WTC11 (cell line): ENCODE measurements around the gene UBE2D2. TPM values are rescaled to one million over a fixed set of nuclear protein-coding genes. Genes with fewer than 3 reads are reported as not detected.

Source experiments
- ARID4B ChIP-seq: sonication (generic); formaldehyde crosslinking; IDR thresholded peaks from 2 replicates; pipeline ENCODE4 v1.8.0; 2023; ENCODE audit warnings: missing genetic modification reagents, mild to moderate bottlenecking, borderline replicate concordance
- ATF1 ChIP-seq: sonication (generic); formaldehyde crosslinking; IDR thresholded peaks from 2 replicates; pipeline ENCODE4 v1.8.1; 2023; ENCODE audit warnings: mild to moderate bottlenecking, moderate library complexity, missing genetic modification reagents
- ERG ChIP-seq: fragments of 250-450 bp; sonication (Bioruptor Pico); IDR thresholded peaks from 2 replicates; pipeline ENCODE4 v1.8.0; 2021; ENCODE audit warnings: mild to moderate bottlenecking
- ETV6 ChIP-seq: sonication (generic); formaldehyde crosslinking; IDR thresholded peaks from 2 replicates; pipeline ENCODE4 v1.8.1; 2022; ENCODE audit warnings: mild to moderate bottlenecking, missing genetic modification reagents
- FOXK1 ChIP-seq: sonication (generic); formaldehyde crosslinking; IDR thresholded peaks from 2 replicates; pipeline ENCODE4 v1.8.0; 2022; ENCODE audit warnings: mild to moderate bottlenecking, moderate library complexity, missing genetic modification reagents
- GABPB1 ChIP-seq: sonication (generic); formaldehyde crosslinking; IDR thresholded peaks from 2 replicates; pipeline ENCODE4 v1.8.1; 2023; ENCODE audit warnings: mild to moderate bottlenecking, missing genetic modification reagents
- GRHL2 ChIP-seq: fragments of 250-450 bp; sonication (Bioruptor Pico); IDR thresholded peaks from 2 replicates; pipeline ENCODE4 v1.8.0; 2022; ENCODE audit warnings: mild to moderate bottlenecking, moderate library complexity; ENCODE audit not compliant: insufficient replicate concordance, severe bottlenecking
- HMGA2 ChIP-seq: fragments of 250-450 bp; sonication (Bioruptor Pico); IDR thresholded peaks from 2 replicates; pipeline ENCODE4 v1.4.0; 2021; ENCODE audit warnings: mild to moderate bottlenecking, moderate library complexity
- NFE2L1 ChIP-seq: sonication (generic); formaldehyde crosslinking; IDR thresholded peaks from 2 replicates; pipeline ENCODE4 v1.8.1; 2023; ENCODE audit warnings: missing genetic modification reagents
- NR3C1 ChIP-seq: sonication (generic); formaldehyde crosslinking; conservative IDR thresholded peaks from 2 replicates; pipeline ENCODE4 v1.8.1; 2023; ENCODE audit warnings: low read depth, mild to moderate bottlenecking, missing genetic modification reagents
- PRRX2 ChIP-seq: fragments of 250-450 bp; sonication (Bioruptor Pico); IDR thresholded peaks from 2 replicates; pipeline ENCODE4 v1.8.0; 2021; ENCODE audit warnings: mild to moderate bottlenecking
- SMAD3 ChIP-seq: sonication (generic); formaldehyde crosslinking; IDR thresholded peaks from 2 replicates; pipeline ENCODE4 v1.8.0; 2022; ENCODE audit warnings: missing genetic modification reagents, mild to moderate bottlenecking, borderline replicate concordance
- SMAD4 ChIP-seq: sonication (generic); formaldehyde crosslinking; IDR thresholded peaks from 2 replicates; pipeline ENCODE4 v1.8.0; 2022; ENCODE audit warnings: mild to moderate bottlenecking, missing genetic modification reagents
- SOX15 ChIP-seq: fragments of 250-450 bp; sonication (Bioruptor Pico); IDR thresholded peaks from 2 replicates; pipeline ENCODE4 v1.9.0; 2021; ENCODE audit warnings: mild to moderate bottlenecking
- TEAD1 ChIP-seq: sonication (generic); formaldehyde crosslinking; IDR thresholded peaks from 2 replicates; pipeline ENCODE4 v1.8.0; 2022; ENCODE audit warnings: mild to moderate bottlenecking, missing genetic modification reagents
- TEAD4 ChIP-seq: sonication (generic); formaldehyde crosslinking; IDR thresholded peaks from 2 replicates; pipeline ENCODE4 v1.8.0; 2022; ENCODE audit warnings: mild to moderate bottlenecking, missing genetic modification reagents
- USF1 ChIP-seq: sonication (generic); formaldehyde crosslinking; IDR thresholded peaks from 2 replicates; pipeline ENCODE4 v1.8.0; 2022; ENCODE audit warnings: mild to moderate bottlenecking, missing genetic modification reagents
- ZBTB43 ChIP-seq: sonication (generic); formaldehyde crosslinking; IDR thresholded peaks from 2 replicates; pipeline ENCODE4 v1.8.1; 2023; ENCODE audit warnings: mild to moderate bottlenecking, missing genetic modification reagents
- ZNF121 ChIP-seq: sonication (generic); formaldehyde crosslinking; IDR thresholded peaks from 2 replicates; pipeline ENCODE4 v1.8.0; 2023; ENCODE audit warnings: missing genetic modification reagents
- ZNF219 ChIP-seq: sonication (generic); formaldehyde crosslinking; IDR thresholded peaks from 2 replicates; pipeline ENCODE4 v1.8.0; 2023; ENCODE audit warnings: missing genetic modification reagents, mild to moderate bottlenecking, borderline replicate concordance
- ZNF232 ChIP-seq: sonication (generic); formaldehyde crosslinking; IDR thresholded peaks from 2 replicates; pipeline ENCODE4 v1.8.0; 2022; ENCODE audit warnings: mild to moderate bottlenecking, missing genetic modification reagents
- ZNF396 ChIP-seq: fragments of 250-450 bp; sonication (Bioruptor Pico); IDR thresholded peaks from 2 replicates; pipeline ENCODE4 v1.8.0; 2021; ENCODE audit warnings: mild to moderate bottlenecking, moderate library complexity, borderline replicate concordance
- total RNA-seq: library from RNA; stranded (reverse); gene quantifications from 3 replicates; pipeline ENCODE4 v1.2.3, GENCODE V29; 2021
- TF ChIP-seq, protein P1 (sequence below): sonication (generic); formaldehyde crosslinking; conservative IDR thresholded peaks from 2 replicates; pipeline ENCODE4 v1.8.1; 2023; ENCODE audit warnings: mild to moderate bottlenecking, low read depth, missing genetic modification reagents, moderate library complexity
- TF ChIP-seq, protein P2 (sequence below): sonication (generic); formaldehyde crosslinking; IDR thresholded peaks from 2 replicates; pipeline ENCODE4 v1.8.1; 2022; ENCODE audit warnings: mild to moderate bottlenecking, moderate library complexity, missing genetic modification reagents
- TF ChIP-seq, protein P3 (sequence below): fragments of 250-450 bp; sonication (Bioruptor Pico); IDR thresholded peaks from 2 replicates; pipeline ENCODE4 v1.9.0; 2021; ENCODE audit warnings: moderate library complexity, mild to moderate bottlenecking, inconsistent platforms, borderline replicate concordance
- TF ChIP-seq, protein P4 (sequence below): sonication (generic); formaldehyde crosslinking; IDR thresholded peaks from 2 replicates; pipeline ENCODE4 v1.8.1; 2022; ENCODE audit warnings: mild to moderate bottlenecking, missing genetic modification reagents, moderate library complexity, borderline replicate concordance
- TF ChIP-seq, protein P5 (sequence below): sonication (generic); formaldehyde crosslinking; conservative IDR thresholded peaks from 2 replicates; pipeline ENCODE4 v1.8.1; 2022; ENCODE audit warnings: mild to moderate bottlenecking, missing genetic modification reagents

The UBE2D2 gene
- total RNA-seq, 1 experiment from 2014 or later = 183 TPM

- TF ChIP-seq, protein P1, sequence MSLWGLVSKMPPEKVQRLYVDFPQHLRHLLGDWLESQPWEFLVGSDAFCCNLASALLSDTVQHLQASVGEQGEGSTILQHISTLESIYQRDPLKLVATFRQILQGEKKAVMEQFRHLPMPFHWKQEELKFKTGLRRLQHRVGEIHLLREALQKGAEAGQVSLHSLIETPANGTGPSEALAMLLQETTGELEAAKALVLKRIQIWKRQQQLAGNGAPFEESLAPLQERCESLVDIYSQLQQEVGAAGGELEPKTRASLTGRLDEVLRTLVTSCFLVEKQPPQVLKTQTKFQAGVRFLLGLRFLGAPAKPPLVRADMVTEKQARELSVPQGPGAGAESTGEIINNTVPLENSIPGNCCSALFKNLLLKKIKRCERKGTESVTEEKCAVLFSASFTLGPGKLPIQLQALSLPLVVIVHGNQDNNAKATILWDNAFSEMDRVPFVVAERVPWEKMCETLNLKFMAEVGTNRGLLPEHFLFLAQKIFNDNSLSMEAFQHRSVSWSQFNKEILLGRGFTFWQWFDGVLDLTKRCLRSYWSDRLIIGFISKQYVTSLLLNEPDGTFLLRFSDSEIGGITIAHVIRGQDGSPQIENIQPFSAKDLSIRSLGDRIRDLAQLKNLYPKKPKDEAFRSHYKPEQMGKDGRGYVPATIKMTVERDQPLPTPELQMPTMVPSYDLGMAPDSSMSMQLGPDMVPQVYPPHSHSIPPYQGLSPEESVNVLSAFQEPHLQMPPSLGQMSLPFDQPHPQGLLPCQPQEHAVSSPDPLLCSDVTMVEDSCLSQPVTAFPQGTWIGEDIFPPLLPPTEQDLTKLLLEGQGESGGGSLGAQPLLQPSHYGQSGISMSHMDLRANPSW (CRISPR knock-in tag) = no peak
- TF ChIP-seq, protein P2, sequence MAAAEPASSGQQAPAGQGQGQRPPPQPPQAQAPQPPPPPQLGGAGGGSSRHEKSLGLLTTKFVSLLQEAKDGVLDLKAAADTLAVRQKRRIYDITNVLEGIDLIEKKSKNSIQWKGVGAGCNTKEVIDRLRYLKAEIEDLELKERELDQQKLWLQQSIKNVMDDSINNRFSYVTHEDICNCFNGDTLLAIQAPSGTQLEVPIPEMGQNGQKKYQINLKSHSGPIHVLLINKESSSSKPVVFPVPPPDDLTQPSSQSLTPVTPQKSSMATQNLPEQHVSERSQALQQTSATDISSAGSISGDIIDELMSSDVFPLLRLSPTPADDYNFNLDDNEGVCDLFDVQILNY (CRISPR knock-in tag) = no peak
- TF ChIP-seq SMAD4 (CRISPR knock-in tag) (no peak), TEAD4 (CRISPR knock-in tag) (no peak), PRRX2 (CRISPR knock-in tag) (no peak), HMGA2 (no peak), ZNF232 (CRISPR knock-in tag) (no peak), FOXK1 (CRISPR knock-in tag) (no peak), GABPB1 (CRISPR knock-in tag) (no peak), GRHL2 (CRISPR knock-in tag) (no peak), ERG (no peak), NR3C1 (no peak), ZNF219 (no peak), NFE2L1 (no peak), ARID4B (CRISPR knock-in tag) (no peak), SMAD3 (CRISPR knock-in tag) (no peak), ZBTB43 (CRISPR knock-in tag) (no peak), ZNF121 (CRISPR knock-in tag) (0 out of 2 replicates have a peak, but pooled peaks have one; percentile 34), TEAD1 (CRISPR knock-in tag) (no peak), ETV6 (CRISPR knock-in tag) (peak; percentile 87), SOX15 (no peak), USF1 (no peak; the same call in 1 of the 2 replicates), ZNF396 (CRISPR knock-in tag) (no peak), ATF1 (CRISPR knock-in tag) (no peak)
- TF ChIP-seq, protein P3, sequence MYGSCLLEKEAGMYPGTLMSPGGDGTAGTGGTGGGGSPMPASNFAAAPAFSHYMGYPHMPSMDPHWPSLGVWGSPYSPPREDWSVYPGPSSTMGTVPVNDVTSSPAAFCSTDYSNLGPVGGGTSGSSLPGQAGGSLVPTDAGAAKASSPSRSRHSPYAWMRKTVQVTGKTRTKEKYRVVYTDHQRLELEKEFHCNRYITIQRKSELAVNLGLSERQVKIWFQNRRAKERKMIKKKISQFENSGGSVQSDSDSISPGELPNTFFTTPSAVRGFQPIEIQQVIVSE (CRISPR knock-in tag) = no peak
- TF ChIP-seq, protein P4, sequence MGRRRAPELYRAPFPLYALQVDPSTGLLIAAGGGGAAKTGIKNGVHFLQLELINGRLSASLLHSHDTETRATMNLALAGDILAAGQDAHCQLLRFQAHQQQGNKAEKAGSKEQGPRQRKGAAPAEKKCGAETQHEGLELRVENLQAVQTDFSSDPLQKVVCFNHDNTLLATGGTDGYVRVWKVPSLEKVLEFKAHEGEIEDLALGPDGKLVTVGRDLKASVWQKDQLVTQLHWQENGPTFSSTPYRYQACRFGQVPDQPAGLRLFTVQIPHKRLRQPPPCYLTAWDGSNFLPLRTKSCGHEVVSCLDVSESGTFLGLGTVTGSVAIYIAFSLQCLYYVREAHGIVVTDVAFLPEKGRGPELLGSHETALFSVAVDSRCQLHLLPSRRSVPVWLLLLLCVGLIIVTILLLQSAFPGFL (CRISPR knock-in tag) = no peak
- TF ChIP-seq, protein P5, sequence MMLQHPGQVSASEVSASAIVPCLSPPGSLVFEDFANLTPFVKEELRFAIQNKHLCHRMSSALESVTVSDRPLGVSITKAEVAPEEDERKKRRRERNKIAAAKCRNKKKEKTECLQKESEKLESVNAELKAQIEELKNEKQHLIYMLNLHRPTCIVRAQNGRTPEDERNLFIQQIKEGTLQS = no peak
Observed at GRCh38 chr5:139635606-139636206, 74.6 kb downstream of the UBE2D2 start (continued).
